Tibial nerve (tissue), 4 donors: ENCODE measurements around the gene NDUFB3. TPM values are rescaled to one million over a fixed set of nuclear protein-coding genes. Genes with fewer than 3 reads are reported as not detected.

ENCODE experiments used
- DNase-seq, 2 donors: peaks; one replicate each; pipeline ENCODE4 v3.0.0-alpha.2; 2019; ENCODE audit warnings: low spot score in 2 of 2
- H3K27ac ChIP-seq, 4 donors: fragments of 200-600 bp; sonication (generic) in 3 of 4; one replicate each; pipeline ENCODE4 v1.5.1; 2017 to 2019; ENCODE audit warnings: mild to moderate bottlenecking in 1 of 4
- H3K27me3 ChIP-seq, 2 donors: fragments of 200-600 bp; sonication (generic) in 1 of 2; one replicate each; pipeline versions ENCODE4 v1.5.1 to v1.6.0; 2017 to 2019
- H3K36me3 ChIP-seq, 3 donors: fragments of 200-600 bp; sonication (generic); one replicate each; pipeline ENCODE4 v1.5.1; 2018 to 2019
- H3K4me1 ChIP-seq, 4 donors: fragments of 200-600 bp; sonication (generic) in 3 of 4; one replicate each; pipeline ENCODE4 v1.5.1; 2017 to 2019
- H3K4me3 ChIP-seq, 4 donors: fragments of 200-600 bp; sonication (generic) in 3 of 4; one replicate each; pipeline ENCODE4 v1.5.1; 2017 to 2019; ENCODE audit warnings: mild to moderate bottlenecking in 1 of 4, moderate library complexity in 1 of 4
- H3K9me3 ChIP-seq, 4 donors: fragments of 200-600 bp; sonication (generic) in 3 of 4; one replicate each; pipeline ENCODE4 v1.5.1; 2017 to 2019
- CTCF ChIP-seq, 5 experiments: fragments of 200-600 bp in 3 of 5; fragments of 450-650 bp in 2 of 5; sonication (generic) in 3 of 5; IDR thresholded peaks; one replicate each; pipeline ENCODE4 v1.5.1; 2016 to 2019; ENCODE audit warnings: antibody characterized with exemption in 5 of 5, mild to moderate bottlenecking in 3 of 5, moderate library complexity in 2 of 5
- EP300 ChIP-seq, 2 donors: sonication (generic); formaldehyde crosslinking; IDR thresholded peaks; one replicate each; pipeline ENCODE4 v1.6.1; 2017; ENCODE audit warnings: antibody characterized with exemption in 2 of 2, mild to moderate bottlenecking in 1 of 2
- POLR2A ChIP-seq, 2 donors: fragments of 450-650 bp; IDR thresholded peaks; one replicate each; pipeline ENCODE4 v1.6.1; 2017; ENCODE audit warnings: antibody characterized with exemption in 2 of 2, mild to moderate bottlenecking in 2 of 2, moderate library complexity in 2 of 2
- WGBS, 2 donors: methylation state at CpG; one replicate each; pipeline ENCODE4 v1.1.5; 2018; 5-methylcytosine and 5-hydroxymethylcytosine counted together
- total RNA-seq, 4 donors: library from RNA; depleted of rRNA; stranded (reverse); fragments of >200 nt; gene quantifications; one replicate each; pipeline ENCODE4 v1.1.0, GENCODE V29; 2016

The NDUFB3 gene
- total RNA-seq, 4 donors from 2014 or later = 30.8 to 55.7 (median 52.1) TPM

DNA sequence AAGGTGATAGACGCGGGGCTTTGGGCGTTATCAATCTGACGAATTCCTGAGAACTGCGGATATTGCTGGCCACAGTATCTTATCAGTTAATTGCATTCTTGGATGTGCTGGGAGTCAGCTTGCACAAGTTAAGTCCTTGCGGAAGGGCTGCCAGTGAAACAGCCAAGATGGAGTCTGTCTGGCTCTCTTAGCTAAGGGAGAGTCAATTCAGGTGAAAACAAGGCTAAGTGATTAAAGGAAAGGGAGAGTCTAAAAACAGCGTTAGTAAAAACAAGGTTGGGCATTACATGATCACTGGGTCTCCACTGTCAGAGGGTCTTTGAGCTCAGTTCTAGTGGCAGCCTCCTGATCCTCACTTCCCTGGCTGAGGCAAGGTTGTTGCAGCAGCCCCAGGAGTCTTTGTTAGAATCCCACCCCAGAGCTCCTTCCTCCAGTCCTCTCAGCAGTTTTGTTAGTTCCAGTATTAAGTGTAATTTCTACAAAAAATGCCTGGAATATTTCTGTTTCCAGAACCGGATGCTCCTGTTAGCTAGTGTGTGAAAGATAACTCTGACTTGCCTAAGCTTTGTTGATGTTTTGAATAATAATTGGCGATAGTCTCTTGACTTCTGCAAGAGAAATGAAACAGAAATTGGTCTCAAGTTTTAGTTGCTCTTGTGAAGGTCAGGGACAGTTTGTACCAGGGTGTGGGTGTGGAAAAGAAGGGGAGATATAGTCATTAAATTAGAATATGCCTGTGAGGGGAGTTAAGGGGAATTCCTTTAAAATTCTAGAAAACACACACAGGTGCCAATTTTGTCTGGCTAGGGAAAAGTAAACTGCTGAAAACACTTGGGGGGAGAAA, 54.7 kb downstream of the NDUFB3 start:
- no peaks in the 10 kb centered on the region for H3K27me3 ChIP-seq
- no peaks in the 10 kb centered on the region for H3K9me3 ChIP-seq
- TF ChIP-seq CTCF (IDR thresholded peaks at IDR 0.05) (no peak), EP300 (IDR thresholded peaks at IDR 0.05) (peak; percentile 78 to 86)
- no peak for DNase-seq
- WGBS, 2 donors = 36 to 45% methylated on average over 9 of the region's 9 CpGs
- peak overlapping the region; percentile 61 to 100 (median 92) for H3K27ac ChIP-seq
- no peaks in the 10 kb centered on the region for H3K36me3 ChIP-seq
- H3K4me1 ChIP-seq = peaks cover 0 to 100% (median 92%) of the 10 kb centered on the region in 4 donors
- peak overlapping the region in 2 of 4 donors; percentile 4 to 17 for H3K4me3 ChIP-seq

DNA sequence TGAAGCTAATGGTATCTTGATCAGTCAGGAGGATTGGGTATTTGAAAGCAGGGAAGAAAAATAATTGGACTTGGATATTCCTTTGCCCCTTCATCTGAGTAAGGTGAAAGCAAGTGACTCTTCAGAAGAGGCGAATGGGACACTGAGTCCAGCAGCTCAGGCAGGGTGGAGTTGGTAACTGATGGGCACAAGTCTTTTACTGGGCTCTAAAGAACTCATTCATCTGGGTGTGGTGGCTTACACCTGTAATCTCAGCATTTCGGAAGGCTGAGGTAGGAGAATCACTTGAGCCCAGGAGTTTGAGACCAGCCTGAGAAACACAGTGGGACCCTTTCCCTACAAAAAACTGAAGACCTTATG, 55.3 kb downstream of the NDUFB3 start:
- no peak for DNase-seq
- Histone ChIP-seq H3K9me3 (no peaks in the 10 kb centered on the region), H3K27ac (peak overlapping the region; percentile 61 to 100 (median 92)), H3K27me3 (no peaks in the 10 kb centered on the region), H3K4me1 (peaks cover 0 to 100% (median 91%) of the 10 kb centered on the region in 4 donors), H3K36me3 (no peaks in the 10 kb centered on the region), H3K4me3 (peak overlapping the region in 2 of 4 donors; percentile 4 to 17)
- WGBS, 2 donors = 70 to 83% methylated on average over 2 of the region's 2 CpGs
- TF ChIP-seq CTCF (IDR thresholded peaks at IDR 0.05) (no peak), EP300 (IDR thresholded peaks at IDR 0.05) (no peak), POLR2A (IDR thresholded peaks at IDR 0.05) (no peak)

GRCh38 chr2:201127570-201127969, 55.8 kb downstream of the NDUFB3 start:
- H3K27me3 ChIP-seq = no peaks in the 10 kb centered on the region
- H3K9me3 ChIP-seq = no peaks in the 10 kb centered on the region
- H3K36me3 ChIP-seq = no peaks in the 10 kb centered on the region
- peak overlapping the region in 2 of 4 donors; percentile 4 to 17 for H3K4me3 ChIP-seq
- H3K4me1 ChIP-seq = peaks cover 0 to 100% (median 92%) of the 10 kb centered on the region in 4 donors
- WGBS, 2 donors = 11% methylated on average over 5 of the region's 5 CpGs
- no peak for DNase-seq
- H3K27ac ChIP-seq = peak overlapping the region; percentile 61 to 100 (median 92)
- TF ChIP-seq POLR2A (IDR thresholded peaks at IDR 0.05) = peak in 1 of 2 donors; percentile 26
- no peak for TF ChIP-seq CTCF (IDR thresholded peaks at IDR 0.05)
- peak in 1 of 2 donors; percentile 78 for TF ChIP-seq EP300 (IDR thresholded peaks at IDR 0.05)

DNA sequence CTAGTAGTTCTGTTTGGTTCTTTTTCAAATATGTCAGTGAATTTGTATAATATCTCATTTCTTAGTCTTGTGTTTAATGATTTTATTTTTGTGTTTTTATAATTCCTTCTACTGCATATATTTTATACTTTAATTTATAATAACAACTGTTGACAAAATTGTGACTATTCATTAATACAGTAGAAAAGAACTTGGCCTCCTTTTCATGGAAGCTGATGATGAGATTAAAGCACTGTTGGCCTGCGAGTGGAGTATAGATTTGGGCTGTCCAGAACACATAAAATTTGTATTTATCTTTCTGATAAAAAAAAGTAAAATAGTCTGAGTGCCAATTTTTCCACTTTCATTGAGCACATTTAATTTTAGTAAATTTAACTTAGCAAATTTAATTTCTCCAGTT, 56.2 kb downstream of the NDUFB3 start:
- peak overlapping the region; percentile 61 to 100 (median 92) for H3K27ac ChIP-seq
- H3K9me3 ChIP-seq = no peaks in the 10 kb centered on the region
- peaks cover 0 to 2% (median under 1%) of the 10 kb centered on the region in 3 donors for H3K36me3 ChIP-seq
- no peak for DNase-seq
- no peak overlapping the region for H3K4me3 ChIP-seq
- 74 to 81% methylated on average over 1 of the region's 1 CpG for WGBS, 2 donors
- no peak for TF ChIP-seq EP300 (IDR thresholded peaks at IDR 0.05)
- TF ChIP-seq CTCF (IDR thresholded peaks at IDR 0.05) = no peak
- TF ChIP-seq POLR2A (IDR thresholded peaks at IDR 0.05) = no peak
- peaks cover 0 to 100% (median 91%) of the 10 kb centered on the region in 4 donors for H3K4me1 ChIP-seq
- no peaks in the 10 kb centered on the region for H3K27me3 ChIP-seq

DNA sequence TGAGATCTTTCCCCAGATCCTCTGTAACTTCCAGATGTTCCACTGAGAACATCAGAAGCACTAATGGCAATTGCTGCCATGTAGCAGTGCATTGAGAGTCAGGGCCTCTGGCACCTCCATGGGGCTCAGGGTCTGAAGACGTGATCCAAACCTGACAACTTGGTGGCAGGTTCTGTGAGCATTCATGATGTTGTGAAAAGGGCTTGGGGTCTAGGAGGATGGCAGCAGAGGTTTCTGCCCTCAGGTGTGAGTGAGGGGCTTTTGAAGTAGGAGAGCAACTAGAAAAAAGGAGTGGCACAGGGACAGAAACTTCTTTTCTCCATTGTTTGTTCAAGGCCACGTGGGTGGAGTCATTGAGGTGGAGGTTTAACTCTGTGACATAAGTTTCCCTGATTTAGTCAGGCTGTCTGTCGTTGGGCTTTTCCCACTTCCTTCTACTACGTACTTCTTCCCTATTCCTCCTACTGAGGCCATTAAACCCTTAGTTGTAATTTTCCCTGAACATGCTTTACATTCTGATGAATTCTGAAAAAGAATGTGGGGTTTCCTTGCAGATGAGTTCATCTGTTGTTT, 57.2 kb downstream of the NDUFB3 start:
- no peak for DNase-seq
- no peak for TF ChIP-seq CTCF (IDR thresholded peaks at IDR 0.05)
- TF ChIP-seq POLR2A (IDR thresholded peaks at IDR 0.05) = no peak
- TF ChIP-seq EP300 (IDR thresholded peaks at IDR 0.05) = peak in 1 of 2 donors; percentile 37
- Histone ChIP-seq H3K9me3 (no peaks in the 10 kb centered on the region), H3K4me3 (no peak overlapping the region), H3K27ac (peak overlapping the region; percentile 62 to 100 (median 92)), H3K4me1 (peaks cover 0 to 97% (median 83%) of the 10 kb centered on the region in 4 donors), H3K36me3 (peaks cover 0 to 9% (median 2%) of the 10 kb centered on the region in 3 donors), H3K27me3 (no peaks in the 10 kb centered on the region)
- WGBS, 2 donors = 22 to 24% methylated on average over 4 of the region's 4 CpGs
